IMR-90 (cell line): ENCODE results near the gene ENO4. TPM values are rescaled to one million over a fixed set of nuclear protein-coding genes. Genes with fewer than 3 reads are reported as not detected.

ENCODE experiments used
- ATAC-seq: fragments of 200-7000 bp; cut with Tn5 transposase; 2 replicates; pipeline ENCODE4 v1.9.1; 2020; ENCODE audit warnings: low read depth, mild to moderate bottlenecking, moderate library complexity
- BruUV-seq: library from RNA; stranded (reverse); fragments of 400-500 nt; replicated peaks from 2 replicates; lab custom pipeline; 2021; lab: Mats Ljungman, UMichigan
- CTCF ChIA-PET: fragments of 300-600 bp; formaldehyde crosslinking; extraction: SDS; loops from one replicate; lab custom pipeline; 2021; ENCODE audit warnings: antibody characterized with exemption; lab: Yijun Ruan, JAX
- POLR2A ChIA-PET: fragments of 300-600 bp; sonication (Branson Sonifier 250); formaldehyde crosslinking; loops from one replicate; lab custom pipeline; 2022; ENCODE audit warnings: antibody characterized with exemption; ENCODE audit not compliant: unreplicated experiment; lab: Charles Lee
- DNase-seq: peaks from one replicate; pipeline ENCODE4 v3.0.0; 2013
- H2AFZ ChIP-seq: replicated peaks from 2 replicates; pipeline ENCODE3; 2013; ENCODE audit warnings: low read length, mild to moderate bottlenecking; ENCODE audit not compliant: poor library complexity
- H2AK5ac ChIP-seq: 2 replicates; pipeline ENCODE4 v1.6.1; 2013; ENCODE audit warnings: low read depth, low read length, inconsistent platforms
- H2AK9ac ChIP-seq: replicated peaks from 2 replicates; pipeline ENCODE3; 2013; ENCODE audit warnings: mild to moderate bottlenecking, low read depth, low read length, moderate library complexity; ENCODE audit not compliant: poor library complexity
- H2BK120ac ChIP-seq: 2 replicates; pipeline ENCODE4 v1.6.1; 2013; ENCODE audit warnings: low read depth, low read length, inconsistent platforms
- H2BK15ac ChIP-seq: 3 replicates; pipeline ENCODE4 v1.6.1; 2013; ENCODE audit warnings: low read depth, low read length, inconsistent platforms
- H2BK20ac ChIP-seq: 2 replicates; pipeline ENCODE4 v1.6.1; 2013; ENCODE audit warnings: low read depth, mild to moderate bottlenecking, inconsistent platforms, low read length, moderate library complexity
- H2BK5ac ChIP-seq: 2 replicates; pipeline ENCODE4 v1.6.1; 2013; ENCODE audit warnings: mild to moderate bottlenecking, low read depth, low read length, inconsistent platforms; ENCODE audit not compliant: poor library complexity, severe bottlenecking
- H3K14ac ChIP-seq: replicated peaks from 2 replicates; pipeline ENCODE4 v1.6.1; 2013; ENCODE audit warnings: low read depth, low read length, inconsistent platforms
- H3K18ac ChIP-seq: 2 replicates; pipeline ENCODE4 v1.6.1; 2013; ENCODE audit warnings: low read depth, low read length, control low read depth
- H3K23ac ChIP-seq: 2 replicates; pipeline ENCODE4 v1.6.1; 2013; ENCODE audit warnings: low read depth, low read length, inconsistent platforms
- H3K27ac ChIP-seq: 2 replicates; pipeline ENCODE4 v1.5.1; 2013; ENCODE audit warnings: mild to moderate bottlenecking, control low read depth, low read length; ENCODE audit not compliant: insufficient read depth
- H3K27me3 ChIP-seq: 2 replicates; pipeline ENCODE4 v1.6.1; 2013; ENCODE audit warnings: low read length; ENCODE audit not compliant: control insufficient read depth, insufficient read depth
- H3K36me3 ChIP-seq: 2 replicates; pipeline ENCODE4 v1.6.1; 2013; ENCODE audit warnings: low read length, mixed read lengths; ENCODE audit not compliant: control insufficient read depth, insufficient read depth
- H3K4ac ChIP-seq: 2 replicates; pipeline ENCODE4 v1.6.1; 2013; ENCODE audit warnings: low read depth, low read length, inconsistent platforms
- H3K4me1 ChIP-seq: 2 replicates; pipeline ENCODE4 v1.6.1; 2013; ENCODE audit warnings: low read length, mixed read lengths; ENCODE audit not compliant: control insufficient read depth, insufficient read depth
- H3K4me2 ChIP-seq: 2 replicates; pipeline ENCODE4 v1.6.1; 2013; ENCODE audit warnings: low read depth, mild to moderate bottlenecking, control low read depth, low read length, moderate library complexity
- H3K4me3 ChIP-seq: 2 replicates; pipeline ENCODE4 v1.5.1; 2013; ENCODE audit warnings: low read depth, mild to moderate bottlenecking, control low read depth, low read length, moderate library complexity; ENCODE audit not compliant: insufficient read depth
- H3K56ac ChIP-seq: 2 replicates; pipeline ENCODE4 v1.6.1; 2013; ENCODE audit warnings: low read length, inconsistent platforms; ENCODE audit not compliant: insufficient read depth; ENCODE audit errors: extremely low read depth
- H3K79me1 ChIP-seq, 2 experiments: 2 replicates each; pipeline ENCODE4 v1.6.1; 2013; ENCODE audit warnings: low read length in 2 of 2, inconsistent platforms in 1 of 2, low read depth in 1 of 2
- H3K9ac ChIP-seq: 2 replicates; pipeline ENCODE4 v1.6.1; 2013; ENCODE audit warnings: low read depth, low read length, control low read depth
- H3K9me1 ChIP-seq: 2 replicates; pipeline ENCODE4 v1.6.1; 2013; ENCODE audit warnings: low read length, inconsistent platforms; ENCODE audit not compliant: insufficient read depth
- H3K9me3 ChIP-seq: 2 replicates; pipeline ENCODE4 v1.6.1; 2013; ENCODE audit warnings: low read length; ENCODE audit not compliant: control insufficient read depth, insufficient read depth
- H4K20me1 ChIP-seq: 2 replicates; pipeline ENCODE4 v1.6.1; 2013; ENCODE audit warnings: low read length, inconsistent platforms; ENCODE audit not compliant: insufficient read depth
- H4K5ac ChIP-seq: 2 replicates; pipeline ENCODE4 v1.6.1; 2013; ENCODE audit warnings: mild to moderate bottlenecking, low read depth, low read length, control low read depth
- H4K8ac ChIP-seq, 2 experiments: 2 replicates each; pipeline ENCODE4 v1.6.1; 2013; ENCODE audit warnings: low read depth in 2 of 2, low read length in 2 of 2, control low read depth in 1 of 2, inconsistent platforms in 1 of 2
- H4K91ac ChIP-seq: 2 replicates; pipeline ENCODE4 v1.6.1; 2013; ENCODE audit warnings: low read depth, low read length, inconsistent platforms; ENCODE audit not compliant: insufficient read depth
- BHLHE40 ChIP-seq: fragments of 150-350 bp; IDR thresholded peaks from 2 replicates; pipeline ENCODE4 v1.6.1; 2016; ENCODE audit warnings: mild to moderate bottlenecking, low read depth, low read length
- CEBPB ChIP-seq: IDR thresholded peaks from 2 replicates; pipeline ENCODE4 v1.6.1; 2012; ENCODE audit warnings: low read depth, low read length, improper control_type of control experiment
- CHD1 ChIP-seq: IDR thresholded peaks from 2 replicates; pipeline ENCODE4 v1.6.1; 2012; ENCODE audit warnings: low read depth, low read length, improper control_type of control experiment
- CTCF ChIP-seq: conservative IDR thresholded peaks from 2 replicates; pipeline ENCODE4 v1.5.1; 2012; ENCODE audit warnings: mild to moderate bottlenecking, low read depth, low read length, improper control_type of control experiment
- FOS ChIP-seq: fragments of 150-350 bp; IDR thresholded peaks from 2 replicates; pipeline ENCODE4 v1.6.1; 2016; ENCODE audit warnings: low read depth, low read length
- MAFK ChIP-seq: IDR thresholded peaks from 2 replicates; pipeline ENCODE4 v1.6.1; 2012; ENCODE audit warnings: low read depth, low read length, improper control_type of control experiment
- MAZ ChIP-seq: IDR thresholded peaks from 2 replicates; pipeline ENCODE4 v1.6.1; 2012; ENCODE audit warnings: low read depth, mild to moderate bottlenecking, low read length, improper control_type of control experiment, moderate library complexity, borderline replicate concordance
- MXI1 ChIP-seq: IDR thresholded peaks from 2 replicates; pipeline ENCODE4 v1.6.1; 2012; ENCODE audit warnings: low read depth, mild to moderate bottlenecking, low read length, moderate library complexity, borderline replicate concordance
- NFE2L2 ChIP-seq: fragments of 150-350 bp; IDR thresholded peaks from 2 replicates; pipeline ENCODE4 v1.6.1; 2016; ENCODE audit warnings: low read depth, mild to moderate bottlenecking, low read length
- POLR2A ChIP-seq: IDR thresholded peaks from 2 replicates; pipeline ENCODE4 v1.6.1; 2012; ENCODE audit warnings: mild to moderate bottlenecking, low read depth, low read length
- RAD21 ChIP-seq: IDR thresholded peaks from 2 replicates; pipeline ENCODE4 v1.6.1; 2012; ENCODE audit warnings: low read length, improper control_type of control experiment
- RCOR1 ChIP-seq: IDR thresholded peaks from 2 replicates; pipeline ENCODE4 v1.6.1; 2012; ENCODE audit warnings: mild to moderate bottlenecking, low read length, improper control_type of control experiment; ENCODE audit not compliant: insufficient replicate concordance
- RFX5 ChIP-seq: IDR thresholded peaks from 2 replicates; pipeline ENCODE4 v1.8.0; 2012; ENCODE audit warnings: low read depth, mild to moderate bottlenecking, low read length, moderate library complexity
- SMC3 ChIP-seq: fragments of 150-350 bp; IDR thresholded peaks from 2 replicates; pipeline ENCODE4 v1.6.1; 2016; ENCODE audit warnings: low read depth, mild to moderate bottlenecking, antibody characterized with exemption, low read length, moderate library complexity
- WGBS, 2 experiments: methylation state at CpG; one replicate each; pipeline versions ENCODE4 v1.1.5 to v1.1.7; 2013; ENCODE audit warnings: missing lambda C conversion rate in 2 of 2; ENCODE audit not compliant: insufficient read length in 1 of 2; ENCODE audit errors: extremely low coverage in 2 of 2; 5-methylcytosine and 5-hydroxymethylcytosine counted together
- dilution Hi-C: fragments of 300-500 bp; cut with HindIII; formaldehyde crosslinking; loops from one replicate; pipeline ENCODE4 v1.14.3; 2018; ENCODE audit warnings: low sequenced_read_pairs; ENCODE audit not compliant: unreplicated experiment
- in situ Hi-C: fragments of 300-500 bp; cut with MboI; formaldehyde crosslinking; loops from 3 replicates; pipeline ENCODE4 v1.14.3; 2019; ENCODE audit warnings: low sequenced_read_pairs, inconsistent platforms, mixed read lengths
- intact Hi-C: fragments of 100-400 bp; cut with micrococcal nuclease; formaldehyde crosslinking; loops from 2 replicates; pipeline ENCODE4 v1.10.0; 2022
- polyA plus RNA-seq, 3 experiments: library from polyadenylated mRNA; depleted of rRNA; stranded (reverse); fragments of >200 nt; gene quantifications; 2 replicates each; pipeline ENCODE4 v1.2.3, GENCODE V29; 2012; ENCODE audit warnings: low replicate concordance in 1 of 3
- total RNA-seq: library from RNA; depleted of rRNA; stranded (reverse); fragments of >200 nt; gene quantifications from 2 replicates; pipeline ENCODE4 v1.2.3, GENCODE V29; 2012
- TF ChIP-seq, protein P1 (sequence below): fragments of 150-350 bp; IDR thresholded peaks from 2 replicates; pipeline ENCODE4 v1.6.1; 2017; ENCODE audit warnings: mild to moderate bottlenecking, antibody characterized with exemption, low read length, low read depth
- TF ChIP-seq, protein P2 (sequence below): fragments of 150-350 bp; IDR thresholded peaks from 2 replicates; pipeline ENCODE4 v1.6.1; 2016; ENCODE audit warnings: low read depth, mild to moderate bottlenecking, low read length, moderate library complexity, borderline replicate concordance

The ENO4 gene
- total and polyA plus RNA-seq, 2 of the 4 experiments (the other 2 are of a cell fraction), result under 0.01 to 0.05 TPM

- H3K4me2 ChIP-seq, result no peak overlapping the region
- H3K4me3 ChIP-seq, result no peak overlapping the region
- H3K4ac ChIP-seq, result no peak overlapping the region
- H4K8ac ChIP-seq, result no peak overlapping the region
- no peak for ATAC-seq
- BruUV-seq, result no TSS peak
- in situ Hi-C loops, result no loop called here
- no peak overlapping the region for H3K27ac ChIP-seq
- H4K20me1 ChIP-seq, result no peaks in the 10 kb centered on the region
- no CpG with 5 or more reads among the region's 3 CpGs for WGBS, 2 experiments
- dilution Hi-C loops, result no loop called here
- H3K36me3 ChIP-seq, result no peaks in the 10 kb centered on the region
- no peak overlapping the region for H2BK20ac ChIP-seq
- H3K9ac ChIP-seq, result no peak overlapping the region
- H2AFZ ChIP-seq, result no peak overlapping the region
- ChIA-PET POLR2A (no interaction called here), CTCF (no interaction called here)
- no peak overlapping the region for H4K91ac ChIP-seq
- no peaks in the 10 kb centered on the region for H3K9me3 ChIP-seq
- no peak overlapping the region for H2BK5ac ChIP-seq
- H3K79me1 ChIP-seq, result no peaks in the 10 kb centered on the region
- no peaks in the 10 kb centered on the region for H3K27me3 ChIP-seq
- no peak overlapping the region for H3K56ac ChIP-seq
- no peaks in the 10 kb centered on the region for H3K4me1 ChIP-seq
- no peak overlapping the region for H3K14ac ChIP-seq
- intact Hi-C loops, result no loop called here
- no peak overlapping the region for H2BK15ac ChIP-seq
- no peak overlapping the region for H4K5ac ChIP-seq
- DNase-seq, result no peak
- TF ChIP-seq MAZ (no peak), RFX5 (no peak), SMC3 (no peak), CHD1 (no peak), CTCF (no peak), RAD21 (no peak), CEBPB (no peak), MAFK (no peak), FOS (no peak), RCOR1 (no peak), BHLHE40 (no peak), POLR2A (no peak), NFE2L2 (no peak), MXI1 (no peak)
- TF ChIP-seq, protein P1, sequence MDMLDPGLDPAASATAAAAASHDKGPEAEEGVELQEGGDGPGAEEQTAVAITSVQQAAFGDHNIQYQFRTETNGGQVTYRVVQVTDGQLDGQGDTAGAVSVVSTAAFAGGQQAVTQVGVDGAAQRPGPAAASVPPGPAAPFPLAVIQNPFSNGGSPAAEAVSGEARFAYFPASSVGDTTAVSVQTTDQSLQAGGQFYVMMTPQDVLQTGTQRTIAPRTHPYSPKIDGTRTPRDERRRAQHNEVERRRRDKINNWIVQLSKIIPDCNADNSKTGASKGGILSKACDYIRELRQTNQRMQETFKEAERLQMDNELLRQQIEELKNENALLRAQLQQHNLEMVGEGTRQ, result no peak
- TF ChIP-seq, protein P2, sequence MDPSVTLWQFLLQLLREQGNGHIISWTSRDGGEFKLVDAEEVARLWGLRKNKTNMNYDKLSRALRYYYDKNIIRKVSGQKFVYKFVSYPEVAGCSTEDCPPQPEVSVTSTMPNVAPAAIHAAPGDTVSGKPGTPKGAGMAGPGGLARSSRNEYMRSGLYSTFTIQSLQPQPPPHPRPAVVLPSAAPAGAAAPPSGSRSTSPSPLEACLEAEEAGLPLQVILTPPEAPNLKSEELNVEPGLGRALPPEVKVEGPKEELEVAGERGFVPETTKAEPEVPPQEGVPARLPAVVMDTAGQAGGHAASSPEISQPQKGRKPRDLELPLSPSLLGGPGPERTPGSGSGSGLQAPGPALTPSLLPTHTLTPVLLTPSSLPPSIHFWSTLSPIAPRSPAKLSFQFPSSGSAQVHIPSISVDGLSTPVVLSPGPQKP, result no peak
- H2AK9ac ChIP-seq, result no peak overlapping the region
- H2BK120ac ChIP-seq, result no peak overlapping the region
- no peak overlapping the region for H2AK5ac ChIP-seq
- no peak overlapping the region for H3K18ac ChIP-seq
- H3K23ac ChIP-seq, result no peak overlapping the region
- no peaks in the 10 kb centered on the region for H3K9me1 ChIP-seq
Observed at GRCh38 chr10:116925056-116925455, 75.8 kb downstream of the ENO4 start.
